ENCODE data around the gene PPCDC.

- TF ChIP-seq, protein P1, sequence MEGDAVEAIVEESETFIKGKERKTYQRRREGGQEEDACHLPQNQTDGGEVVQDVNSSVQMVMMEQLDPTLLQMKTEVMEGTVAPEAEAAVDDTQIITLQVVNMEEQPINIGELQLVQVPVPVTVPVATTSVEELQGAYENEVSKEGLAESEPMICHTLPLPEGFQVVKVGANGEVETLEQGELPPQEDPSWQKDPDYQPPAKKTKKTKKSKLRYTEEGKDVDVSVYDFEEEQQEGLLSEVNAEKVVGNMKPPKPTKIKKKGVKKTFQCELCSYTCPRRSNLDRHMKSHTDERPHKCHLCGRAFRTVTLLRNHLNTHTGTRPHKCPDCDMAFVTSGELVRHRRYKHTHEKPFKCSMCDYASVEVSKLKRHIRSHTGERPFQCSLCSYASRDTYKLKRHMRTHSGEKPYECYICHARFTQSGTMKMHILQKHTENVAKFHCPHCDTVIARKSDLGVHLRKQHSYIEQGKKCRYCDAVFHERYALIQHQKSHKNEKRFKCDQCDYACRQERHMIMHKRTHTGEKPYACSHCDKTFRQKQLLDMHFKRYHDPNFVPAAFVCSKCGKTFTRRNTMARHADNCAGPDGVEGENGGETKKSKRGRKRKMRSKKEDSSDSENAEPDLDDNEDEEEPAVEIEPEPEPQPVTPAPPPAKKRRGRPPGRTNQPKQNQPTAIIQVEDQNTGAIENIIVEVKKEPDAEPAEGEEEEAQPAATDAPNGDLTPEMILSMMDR (conservative IDR thresholded peaks at IDR 0.05 in 1 of 2, IDR thresholded peaks at IDR 0.05 in 1 of 2; ENCODE audit: low read depth in 1 of 2, low read length in 2 of 2), result no peak
- no peak for TF ChIP-seq EZH2 (IDR thresholded peaks at IDR 0.05; ENCODE audit: low read length, missing control alignments)
Measured at GRCh38 chr15:75025107-75025506, 1.7 kb downstream of the PPCDC start.

Measured in fibroblast of lung (primary cell).